GM12878 (cell line): Measurements from ENCODE around the gene SV2A. TPM values are rescaled to one million over a fixed set of nuclear protein-coding genes. Genes with fewer than 3 reads are reported as not detected.

ENCODE experiments used
- ATAC-seq: fragments of 200-7000 bp; cut with Tn5 transposase; 3 replicates; pipeline ENCODE4 v1.9.1; 2020; ENCODE audit warnings: mild to moderate bottlenecking, moderate library complexity
- BruUV-seq: library from RNA; stranded (reverse); fragments of 400-500 nt; replicated peaks from 2 replicates; lab custom pipeline; 2021; lab: Mats Ljungman, UMichigan
- CTCF ChIA-PET: fragments of 300-600 bp; sonication (Branson Sonifier 250); formaldehyde crosslinking; extraction: SDS; loops from one replicate; lab custom pipeline; 2021; ENCODE audit warnings: inconsistent platforms; lab: Yijun Ruan, JAX
- POLR2A ChIA-PET: fragments of 350-600 bp; formaldehyde crosslinking; extraction: SDS; loops from one replicate; lab custom pipeline; 2021; ENCODE audit warnings: inconsistent platforms; lab: Charles Lee
- RAD21 ChIA-PET: fragments of 300-600 bp; sonication (Branson Sonifier 250); formaldehyde crosslinking; loops from one replicate; lab custom pipeline; 2023; ENCODE audit warnings: antibody characterized with exemption; ENCODE audit not compliant: unreplicated experiment; lab: Charles Lee
- SMC1A ChIA-PET: fragments of 300-600 bp; sonication (Branson Sonifier 250); formaldehyde crosslinking; loops from one replicate; lab custom pipeline; 2023; ENCODE audit not compliant: unreplicated experiment, uncharacterized antibody; lab: Charles Lee
- DNase-seq: peaks from one replicate; pipeline ENCODE4 v3.0.0-alpha.2; 2011; ENCODE audit warnings: low read depth, low spot score
- FAIRE-seq: peaks from 3 replicates; lab custom pipeline; 2011; peaks lifted over from hg19 to GRCh38; lab: Jason Lieb, UNC
- H2AFZ ChIP-seq: 2 replicates; pipeline ENCODE4 v1.6.0; 2011; ENCODE audit warnings: low read depth, low read length, control low read depth; ENCODE audit not compliant: control insufficient read depth
- H3K27ac ChIP-seq: 2 replicates; pipeline ENCODE4 v1.5.1; 2011; ENCODE audit warnings: control low read depth; ENCODE audit not compliant: control insufficient read depth, insufficient read depth
- H3K27me3 ChIP-seq, 2 experiments: replicated peaks in 1 of 2; 2 replicates each; pipeline versions ENCODE4 v1.6.0 to v1.6.1; 2011; ENCODE audit warnings: low read length in 1 of 2; ENCODE audit not compliant: control insufficient read depth in 2 of 2, insufficient read depth in 2 of 2
- H3K36me3 ChIP-seq, 2 experiments: 2 replicates each; pipeline ENCODE4 v1.5.1; 2011; ENCODE audit warnings: low read length in 1 of 2; ENCODE audit not compliant: control insufficient read depth in 2 of 2, insufficient read depth in 2 of 2
- H3K4me1 ChIP-seq: 2 replicates; pipeline ENCODE4 v1.6.1; 2011; ENCODE audit warnings: mild to moderate bottlenecking, low read length, moderate library complexity, mixed read lengths; ENCODE audit not compliant: control insufficient read depth, insufficient read depth
- H3K4me2 ChIP-seq: 2 replicates; pipeline ENCODE4 v1.6.0; 2011; ENCODE audit warnings: control low read depth; ENCODE audit not compliant: control insufficient read depth, insufficient read depth
- H3K4me3 ChIP-seq: fragments of 200-600 bp; sonication (generic); 2 replicates; pipeline ENCODE4 v1.5.1; 2016
- H3K79me2 ChIP-seq: 2 replicates; pipeline ENCODE4 v1.6.0; 2011; ENCODE audit warnings: low read length; ENCODE audit not compliant: control insufficient read depth, insufficient read depth
- H3K9ac ChIP-seq: 2 replicates; pipeline ENCODE4 v1.8.0; 2011; ENCODE audit warnings: low read length, control low read depth, mixed read lengths; ENCODE audit not compliant: control insufficient read depth, insufficient read depth
- H3K9me3 ChIP-seq: replicated peaks from 3 replicates; pipeline ENCODE4 v1.5.1; 2011; ENCODE audit warnings: mild to moderate bottlenecking, low read length; ENCODE audit not compliant: control insufficient read depth, insufficient read depth
- H4K20me1 ChIP-seq: 2 replicates; pipeline ENCODE4 v1.6.0; 2011; ENCODE audit not compliant: control insufficient read depth, insufficient read depth
- BRCA1 ChIP-seq: IDR thresholded peaks from 2 replicates; pipeline ENCODE4 v1.6.1; 2011; ENCODE audit warnings: low read depth, low read length, improper control_type of control experiment
- CBX3 ChIP-seq: fragments of 200-600 bp; sonication (generic); IDR thresholded peaks from 2 replicates; pipeline ENCODE4 v1.6.1; 2016; ENCODE audit warnings: low read depth, borderline replicate concordance
- CEBPB ChIP-seq, 2 experiments: fragments of 150-350 bp in 1 of 2; IDR thresholded peaks; 2 replicates each; pipeline ENCODE4 v1.6.1; 2012 to 2014; ENCODE audit warnings: low read depth in 2 of 2, low read length in 2 of 2, borderline replicate concordance in 1 of 2, inconsistent platforms in 1 of 2
- CEBPZ ChIP-seq: fragments of 150-350 bp; IDR thresholded peaks from 2 replicates; pipeline ENCODE4 v1.6.1; 2016; ENCODE audit warnings: low read depth, low read length
- CUX1 ChIP-seq: IDR thresholded peaks from 2 replicates; pipeline ENCODE4 v1.6.1; 2012; ENCODE audit warnings: improper control_type of control experiment, low read depth, low read length; ENCODE audit not compliant: insufficient replicate concordance
- LARP7 ChIP-seq: fragments of 450-650 bp; IDR thresholded peaks from 2 replicates; pipeline ENCODE4 v1.6.1; 2017; ENCODE audit warnings: mild to moderate bottlenecking
- TCF3 ChIP-seq: IDR thresholded peaks from 2 replicates; pipeline ENCODE4 v1.6.1; 2012; ENCODE audit warnings: low read depth, mild to moderate bottlenecking, low read length, borderline replicate concordance; ENCODE audit not compliant: insufficient read depth
- USF2 ChIP-seq: IDR thresholded peaks from 2 replicates; pipeline ENCODE4 v1.6.1; 2011; ENCODE audit warnings: low read depth, low read length, improper control_type of control experiment, borderline replicate concordance
- WGBS: methylation state at CpG from one replicate; pipeline ENCODE4 v1.1.6; 2016; ENCODE audit warnings: low lambda C conversion rate; ENCODE audit not compliant: insufficient replicate concordance, insufficient coverage; ENCODE audit errors: missing lambda C conversion rate; 5-methylcytosine and 5-hydroxymethylcytosine counted together
- in situ Hi-C: fragments of 300-500 bp; cut with MboI; formaldehyde crosslinking; loops from 9 replicates; pipeline ENCODE4 v1.14.3; 2018; ENCODE audit warnings: mixed read lengths
- intact Hi-C: fragments of 100-400 bp; cut with micrococcal nuclease; formaldehyde crosslinking; loops from one replicate; pipeline ENCODE4 v1.14.2; 2022; ENCODE audit not compliant: unreplicated experiment
- polyA plus RNA-seq, 11 experiments: library from polyadenylated mRNA; depleted of rRNA in 4 of 11; unstranded in 6 of 11; stranded (reverse) in 5 of 11; fragments of >200 nt; fragmentation: Nextera tagmentation in 4 of 11; fragmentation: Illumina TruSeq in 1 of 11; extraction: Ambion mirVana in 4 of 11; extraction: Trizol in 1 of 11; gene quantifications; 1 replicate in 1 of 11; 2 replicates in 10 of 11; pipeline versions ENCODE4 v1.2.1 to v1.2.3, GENCODE V29; 2011 to 2016; ENCODE audit warnings: inconsistent platforms in 2 of 11, missing spikeins in 2 of 11, low read depth in 1 of 11
- total RNA-seq, 4 experiments: library from RNA; depleted of rRNA in 3 of 4; stranded (reverse); fragments of >200 nt in 3 of 4; fragmentation: Illumina TruSeq in 1 of 4; extraction: Trizol in 1 of 4; gene quantifications; 2 replicates each; pipeline versions ENCODE4 v1.2.1 to v1.2.3, GENCODE V29; 2013 to 2021

The SV2A gene
- total and polyA plus RNA-seq, 10 of the 15 experiments (the other 5 are each of a cell fraction or from before 2014, with no cell fraction given), result 0.39 to 11.6 (median 5.4) TPM

- H3K27ac ChIP-seq, result no peak overlapping the region
- H3K4me2 ChIP-seq, result no peak overlapping the region
- no peaks in the 10 kb centered on the region for H4K20me1 ChIP-seq
- no peak overlapping the region for H3K4me3 ChIP-seq
- POLR2A ChIA-PET, result no interaction called here
- SMC1A ChIA-PET, result interaction anchor here (0.9 kb wide), 1 partner anchor 173 kb away, joined by 3 read pairs; no protein-coding TSS in a partner anchor
- TF ChIP-seq CUX1 (no peak), CEBPZ (no peak), BRCA1 (no peak), CBX3 (no peak), TCF3 (no peak), USF2 (no peak), LARP7 (no peak), CEBPB (IDR thresholded peaks at IDR 0.05; ENCODE audit: borderline replicate concordance in 1 of 2, low read depth in 2 of 2, low read length in 2 of 2) (no peak)
- FAIRE-seq (no peak), ATAC-seq (no peak), DNase-seq (no peak)
- no peaks in the 10 kb centered on the region for H3K9me3 ChIP-seq
- no peak overlapping the region for H3K9ac ChIP-seq
- H3K4me1 ChIP-seq, result peaks cover 4% of the 10 kb centered on the region
- H3K79me2 ChIP-seq, result peaks cover 2% of the 10 kb centered on the region
- in situ Hi-C loops, result no loop called here
- H2AFZ ChIP-seq, result no peak overlapping the region
- WGBS, result 80% methylated on average over 8 of the region's 8 CpGs
- RAD21 ChIA-PET, result no interaction called here
- CTCF ChIA-PET, result no interaction called here
- intact Hi-C loops, result no loop called here
- no TSS peak for BruUV-seq
- H3K36me3 ChIP-seq, result no peaks in the 10 kb centered on the region
- no peaks in the 10 kb centered on the region for H3K27me3 ChIP-seq
Observed at GRCh38 chr1:149932474-149932873, 14.8 kb upstream of the SV2A start.
